Measurements from ENCODE around the gene DLL3. TPM values are rescaled to one million over a fixed set of nuclear protein-coding genes. Genes with fewer than 3 reads are reported as not detected.

DLL3 gene
- total RNA-seq, 2 donors from 2014 or later, result not detected

DNA sequence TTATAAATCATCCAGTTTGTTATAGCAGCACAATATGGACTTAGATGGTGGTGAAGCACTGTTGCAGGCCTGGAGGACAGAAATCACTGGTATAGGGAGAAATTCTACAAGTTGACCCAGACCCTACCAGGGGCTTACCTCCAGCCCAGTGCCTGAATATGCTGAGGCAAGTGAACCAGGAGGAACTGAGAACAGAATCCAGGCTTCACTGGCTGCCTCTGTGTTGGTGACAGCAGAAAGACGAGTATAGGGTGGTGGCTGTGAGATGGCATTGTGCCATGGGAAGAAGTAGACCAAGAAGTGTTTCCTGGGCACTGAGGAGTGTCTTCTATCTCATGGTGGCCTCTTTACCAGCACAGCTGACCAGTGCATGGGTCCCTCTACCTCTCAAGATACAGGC lies 57.1 kb downstream of the DLL3 start:
- Histone ChIP-seq H3K4me1 (no peaks in the 10 kb centered on the region), H3K27ac (no peak overlapping the region), H3K4me3 (no peak overlapping the region), H3K27me3 (no peaks in the 10 kb centered on the region), H3K9ac (ENCODE audit: low read depth in 2 of 2, low read length in 2 of 2) (no peak overlapping the region), H3K9me3 (no peaks in the 10 kb centered on the region), H3K36me3 (no peaks in the 10 kb centered on the region)
- no peak for DNase-seq
- TF ChIP-seq, protein P1, sequence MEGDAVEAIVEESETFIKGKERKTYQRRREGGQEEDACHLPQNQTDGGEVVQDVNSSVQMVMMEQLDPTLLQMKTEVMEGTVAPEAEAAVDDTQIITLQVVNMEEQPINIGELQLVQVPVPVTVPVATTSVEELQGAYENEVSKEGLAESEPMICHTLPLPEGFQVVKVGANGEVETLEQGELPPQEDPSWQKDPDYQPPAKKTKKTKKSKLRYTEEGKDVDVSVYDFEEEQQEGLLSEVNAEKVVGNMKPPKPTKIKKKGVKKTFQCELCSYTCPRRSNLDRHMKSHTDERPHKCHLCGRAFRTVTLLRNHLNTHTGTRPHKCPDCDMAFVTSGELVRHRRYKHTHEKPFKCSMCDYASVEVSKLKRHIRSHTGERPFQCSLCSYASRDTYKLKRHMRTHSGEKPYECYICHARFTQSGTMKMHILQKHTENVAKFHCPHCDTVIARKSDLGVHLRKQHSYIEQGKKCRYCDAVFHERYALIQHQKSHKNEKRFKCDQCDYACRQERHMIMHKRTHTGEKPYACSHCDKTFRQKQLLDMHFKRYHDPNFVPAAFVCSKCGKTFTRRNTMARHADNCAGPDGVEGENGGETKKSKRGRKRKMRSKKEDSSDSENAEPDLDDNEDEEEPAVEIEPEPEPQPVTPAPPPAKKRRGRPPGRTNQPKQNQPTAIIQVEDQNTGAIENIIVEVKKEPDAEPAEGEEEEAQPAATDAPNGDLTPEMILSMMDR (IDR thresholded peaks at IDR 0.05), result no peak
- intact Hi-C loops (cut with DNase I), result loop anchor here (10.0 kb wide), 1 partner anchor 209 kb away; no protein-coding TSS in a partner anchor

Other genes starting within 250 kb of the DLL3 start
- gene IFNL2, start 230.6 kb upstream of the DLL3 start, total RNA-seq, result not detected
- gene IFNL1, start 202.5 kb upstream of the DLL3 start, total RNA-seq, result not detected
- gene LRFN1, start 178.1 kb upstream of the DLL3 start, total RNA-seq, result under 1 TPM; 0.25 to 0.29 TPM
- 10 to 100 TPM in 1 of 2 donors, 1 to 10 TPM in 1; 8.7 to 12.7 TPM for gene GMFG, start 162.9 kb upstream of the DLL3 start, total RNA-seq
- 10 to 100 TPM; 63.9 to 73.7 TPM for gene SAMD4B, start 156.5 kb upstream of the DLL3 start, total RNA-seq
- gene PAF1, start 107.8 kb upstream of the DLL3 start, total RNA-seq, result 10 to 100 TPM; 31.9 to 41.6 TPM
- 10 to 100 TPM; 22.8 to 37.5 TPM for gene MED29, start 107.6 kb upstream of the DLL3 start, total RNA-seq
- 100 to 1,000 TPM; 120 to 121 TPM for gene ZFP36, start 92.1 kb upstream of the DLL3 start, total RNA-seq
- gene PLEKHG2, start 86.3 kb upstream of the DLL3 start, total RNA-seq, result 10 to 100 TPM in 1 of 2 donors, 1 to 10 TPM in 1; 8.0 to 10.4 TPM
- gene RPS16, start 63.0 kb upstream of the DLL3 start, total RNA-seq, result 1,000 to 10,000 TPM; 1,698 to 1,720 TPM
- gene SUPT5H, start 53.4 kb upstream of the DLL3 start, total RNA-seq, result 100 to 1,000 TPM in 1 of 2 donors, 10 to 100 TPM in 1; 76.6 to 123 TPM
- 10 to 100 TPM; 45.7 to 83.9 TPM for gene TIMM50, start 18.1 kb upstream of the DLL3 start, total RNA-seq
- not detected for gene SELENOV, start 16.2 kb downstream of the DLL3 start, total RNA-seq
- under 1 TPM; 0.22 to 0.56 TPM for gene EID2B, start 33.9 kb downstream of the DLL3 start, total RNA-seq
- 10 to 100 TPM; 11.4 to 11.9 TPM for gene EID2, start 41.2 kb downstream of the DLL3 start, total RNA-seq
- not detected for gene LGALS13, start 103.6 kb downstream of the DLL3 start, total RNA-seq
- gene LGALS16, start 157.0 kb downstream of the DLL3 start, total RNA-seq, result not detected
- gene LGALS14, start 205.5 kb downstream of the DLL3 start, total RNA-seq, result not detected
- under 1 TPM in 1 of 2 donors, not detected in 1; 0.56 TPM for gene CLC, start 239.1 kb downstream of the DLL3 start, total RNA-seq

All from colonic mucosa (tissue), 4 donors.